Thyroid gland (tissue), 4 donors: ENCODE measurements around the gene NUDCD2.

Experiments
- POLR2A ChIP-seq, 2 donors: fragments of 450-650 bp; IDR thresholded peaks; one replicate each; pipeline ENCODE4 v1.6.1; 2017; ENCODE audit warnings: antibody characterized with exemption in 2 of 2, mild to moderate bottlenecking in 2 of 2, moderate library complexity in 1 of 2
- TF ChIP-seq, protein P1 (sequence below), 6 experiments: fragments of 200-600 bp in 3 of 6; fragments of 450-650 bp in 3 of 6; sonication (generic) in 3 of 6; IDR thresholded peaks; one replicate each; pipeline ENCODE4 v1.5.1; 2016 to 2019; ENCODE audit warnings: antibody characterized with exemption in 6 of 6, mild to moderate bottlenecking in 2 of 6, inconsistent platforms in 1 of 6, moderate library complexity in 1 of 6

DNA sequence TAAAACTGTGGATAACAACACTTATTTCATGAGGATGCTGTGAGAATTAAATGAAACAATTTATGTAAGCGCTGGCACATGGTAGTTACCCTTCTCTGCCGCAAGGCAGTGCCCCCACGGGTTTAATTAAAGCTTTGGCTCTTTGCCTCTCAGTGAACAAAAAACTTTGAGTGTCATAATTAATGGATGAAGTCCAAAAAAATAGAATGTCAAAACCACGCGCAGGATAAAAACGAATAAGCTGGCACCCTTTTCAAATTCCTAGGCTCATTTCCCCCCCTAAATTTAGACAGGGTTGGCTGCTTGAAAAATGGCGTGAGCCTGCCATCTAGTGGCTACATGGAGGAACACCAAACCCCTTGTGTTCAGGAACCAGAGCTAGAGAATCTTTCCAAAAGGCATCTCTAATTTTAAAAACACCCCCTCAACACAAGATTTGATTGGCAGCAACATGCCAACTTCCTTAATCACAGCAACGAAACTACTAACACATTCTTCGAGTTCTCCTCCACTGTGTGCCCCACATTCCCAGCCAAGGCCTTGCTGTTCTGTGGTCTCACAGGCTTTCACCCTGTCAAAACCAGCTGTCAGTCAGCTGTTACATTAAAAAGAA lies 51.5 kb downstream of the NUDCD2 start:
- TF ChIP-seq, protein P1, sequence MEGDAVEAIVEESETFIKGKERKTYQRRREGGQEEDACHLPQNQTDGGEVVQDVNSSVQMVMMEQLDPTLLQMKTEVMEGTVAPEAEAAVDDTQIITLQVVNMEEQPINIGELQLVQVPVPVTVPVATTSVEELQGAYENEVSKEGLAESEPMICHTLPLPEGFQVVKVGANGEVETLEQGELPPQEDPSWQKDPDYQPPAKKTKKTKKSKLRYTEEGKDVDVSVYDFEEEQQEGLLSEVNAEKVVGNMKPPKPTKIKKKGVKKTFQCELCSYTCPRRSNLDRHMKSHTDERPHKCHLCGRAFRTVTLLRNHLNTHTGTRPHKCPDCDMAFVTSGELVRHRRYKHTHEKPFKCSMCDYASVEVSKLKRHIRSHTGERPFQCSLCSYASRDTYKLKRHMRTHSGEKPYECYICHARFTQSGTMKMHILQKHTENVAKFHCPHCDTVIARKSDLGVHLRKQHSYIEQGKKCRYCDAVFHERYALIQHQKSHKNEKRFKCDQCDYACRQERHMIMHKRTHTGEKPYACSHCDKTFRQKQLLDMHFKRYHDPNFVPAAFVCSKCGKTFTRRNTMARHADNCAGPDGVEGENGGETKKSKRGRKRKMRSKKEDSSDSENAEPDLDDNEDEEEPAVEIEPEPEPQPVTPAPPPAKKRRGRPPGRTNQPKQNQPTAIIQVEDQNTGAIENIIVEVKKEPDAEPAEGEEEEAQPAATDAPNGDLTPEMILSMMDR (IDR thresholded peaks at IDR 0.05) = peak; percentile 77 to 93 (median 82)
- TF ChIP-seq POLR2A (IDR thresholded peaks at IDR 0.05) = no peak
